ENCODE results near the gene ZP3. TPM values are rescaled to one million over a fixed set of nuclear protein-coding genes. Genes with fewer than 3 reads are reported as not detected.

Gene ZP3
- total RNA-seq, 1 experiment from 2014 or later: 23.3 TPM

- H3K4me3 ChIP-seq (ENCODE audit: low read depth in 2 of 2, low read length in 2 of 2): no peak overlapping the region
- H3K4me1 ChIP-seq (ENCODE audit: control insufficient read depth, insufficient read depth, low read length): peaks cover 4% of the 10 kb centered on the region; the same call in 1 of the 2 replicates
- no peak overlapping the region for H3K27ac ChIP-seq (ENCODE audit: low read length)
- no peaks in the 10 kb centered on the region for H3K27me3 ChIP-seq (ENCODE audit: control insufficient read depth, insufficient read depth, low read length)
- TF ChIP-seq REST (IDR thresholded peaks at IDR 0.05; ENCODE audit: insufficient read depth in 1 of 2, low read depth in 2 of 2, low read length in 1 of 2): no peak
- TF ChIP-seq SIN3A (IDR thresholded peaks at IDR 0.05; ENCODE audit: borderline replicate concordance, insufficient read depth, low read depth, low read length): no peak
- intact Hi-C loops (cut with micrococcal nuclease; ENCODE audit: unreplicated experiment): no loop called here
- DNase-seq (ENCODE audit: low read depth, low spot score): no peak
- H3K36me3 ChIP-seq (ENCODE audit: control insufficient read depth, insufficient read depth, low read length): no peaks in the 10 kb centered on the region
- no TSS peak for BruUV-seq (replicated peaks)
- ATAC-seq: 0 out of 2 replicates have a peak, but pooled peaks have one; percentile 30
- no peaks in the 10 kb centered on the region for H3K9me3 ChIP-seq (ENCODE audit: control insufficient read depth, insufficient read depth, low read depth, low read length)
- POLR2A ChIA-PET: interaction anchor here (0.7 kb wide), 1 partner anchor 928 kb away, joined by 3 read pairs; no protein-coding TSS in a partner anchor
- CTCF ChIA-PET: no interaction called here
- in situ Hi-C loops (cut with HindIII; ENCODE audit: low pct_unique_long_range_greater_than_20kb, low sequenced_read_pairs): no loop called here
Observed at GRCh38 chr7:76426246-76426645, 1.5 kb downstream of the ZP3 start.

- Histone ChIP-seq H3K27me3 (ENCODE audit: control insufficient read depth, insufficient read depth, low read length) (no peaks in the 10 kb centered on the region), H3K4me1 (ENCODE audit: control insufficient read depth, insufficient read depth, low read length) (peaks cover 4% of the 10 kb centered on the region; the same call in 1 of the 2 replicates), H3K9me3 (ENCODE audit: control insufficient read depth, insufficient read depth, low read depth, low read length) (no peaks in the 10 kb centered on the region), H3K4me3 (ENCODE audit: low read depth in 2 of 2, low read length in 2 of 2) (no peak overlapping the region), H3K36me3 (ENCODE audit: control insufficient read depth, insufficient read depth, low read length) (no peaks in the 10 kb centered on the region), H3K27ac (ENCODE audit: low read length) (no peak overlapping the region)
- TF ChIP-seq SIN3A (IDR thresholded peaks at IDR 0.05; ENCODE audit: borderline replicate concordance, insufficient read depth, low read depth, low read length) (no peak), REST (IDR thresholded peaks at IDR 0.05; ENCODE audit: insufficient read depth in 1 of 2, low read depth in 2 of 2, low read length in 1 of 2) (no peak), POLR2AphosphoS5 (IDR thresholded peaks at IDR 0.05; ENCODE audit: low read depth, low read length) (no peak), CTCF (IDR thresholded peaks at IDR 0.05) (no peak), TCF7L2 (IDR thresholded peaks at IDR 0.05; ENCODE audit: low read depth, low read length) (no peak)
- ChIA-PET POLR2A (no interaction called here), CTCF (no interaction called here)
- intact Hi-C loops (cut with micrococcal nuclease; ENCODE audit: unreplicated experiment): no loop called here
- in situ Hi-C loops (cut with HindIII; ENCODE audit: low pct_unique_long_range_greater_than_20kb, low sequenced_read_pairs): no loop called here
- no TSS peak for BruUV-seq (replicated peaks)
- DNase-seq (ENCODE audit: low read depth, low spot score) (no peak), ATAC-seq (no peak)
Observed at GRCh38 chr7:76427635-76428034, 2.9 kb downstream of the ZP3 start.
